H1 (cell line): Measurements from ENCODE around the gene TMC4. TPM values are rescaled to one million over a fixed set of nuclear protein-coding genes. Genes with fewer than 3 reads are reported as not detected.

ENCODE experiments used
- CBX8 ChIP-seq: fragments of 300-800, 300-1000 bp; sonication (generic); IDR thresholded peaks from 2 replicates; pipeline ENCODE4 v1.7.1; 2016; ENCODE audit warnings: low read depth, low read length, borderline replicate concordance
- polyA plus RNA-seq, 7 experiments: library from polyadenylated mRNA; depleted of rRNA in 3 of 7; stranded (reverse) in 5 of 7; unstranded in 2 of 7; fragments of >200 nt in 5 of 7; fragments of 200-250 nt in 2 of 7; gene quantifications; 1 replicate in 5 of 7; 2 replicates in 1 of 7; 4 replicates in 1 of 7; pipeline versions ENCODE4 v1.2.1 to v1.2.3, GENCODE V29; 2011 to 2013; ENCODE audit warnings: missing spikeins in 2 of 7, mixed read lengths in 2 of 7
- total RNA-seq: library from RNA; stranded (reverse); fragmentation: NEBNext Ultra II Directional; extraction: Animal tissue kit (Norgen Biotek cat#: 25700); gene quantifications from 2 replicates; pipeline ENCODE4 v1.2.1, GENCODE V29; 2021
- TF ChIP-seq, protein P1 (sequence below): fragments of 300-600 bp; sonication (generic); IDR thresholded peaks from 2 replicates; pipeline ENCODE4 v1.7.1; 2012; ENCODE audit warnings: low read length, moderate library complexity, mild to moderate bottlenecking, inconsistent platforms; ENCODE audit not compliant: insufficient replicate concordance

The TMC4 gene
- total and polyA plus RNA-seq, 2 of the 8 experiments (the other 6 are each of a cell fraction or from before 2014, with no cell fraction given) = 5.5 to 6.3 TPM

DNA sequence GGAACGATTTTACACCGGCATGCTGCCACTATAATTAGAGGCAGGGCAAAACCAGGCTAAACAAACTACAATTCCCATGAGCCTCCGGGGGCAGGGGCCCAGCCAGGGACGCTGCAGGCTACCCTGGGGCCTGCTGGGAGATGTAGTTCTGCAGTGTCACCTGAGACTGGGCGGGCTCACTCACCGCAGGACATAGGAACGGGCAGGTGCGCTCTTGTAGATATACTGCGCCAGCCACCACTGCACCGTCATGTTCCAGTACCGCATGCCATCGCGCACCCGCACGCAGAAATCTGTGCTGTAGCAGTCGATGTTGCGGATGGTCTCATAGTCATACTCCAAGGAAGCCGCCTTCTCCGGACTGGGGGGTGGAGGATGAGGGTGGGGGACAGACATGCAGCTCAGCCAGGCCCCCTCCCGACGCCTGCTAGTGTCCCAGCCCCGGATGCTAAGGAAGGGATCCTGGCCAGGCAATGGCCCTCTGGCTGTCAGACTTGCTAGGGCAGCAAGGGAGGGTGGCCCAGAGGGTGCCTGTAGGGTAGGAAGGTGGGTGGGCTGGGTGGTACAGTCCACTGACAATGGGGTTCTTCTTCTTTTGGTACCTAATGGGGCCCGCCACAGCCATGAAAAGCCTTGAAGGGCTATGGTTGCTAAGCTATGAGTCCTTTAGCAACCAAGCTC is 5.8 kb upstream of the TMC4 start (continued):
- no peak for TF ChIP-seq CBX8
- TF ChIP-seq, protein P1, sequence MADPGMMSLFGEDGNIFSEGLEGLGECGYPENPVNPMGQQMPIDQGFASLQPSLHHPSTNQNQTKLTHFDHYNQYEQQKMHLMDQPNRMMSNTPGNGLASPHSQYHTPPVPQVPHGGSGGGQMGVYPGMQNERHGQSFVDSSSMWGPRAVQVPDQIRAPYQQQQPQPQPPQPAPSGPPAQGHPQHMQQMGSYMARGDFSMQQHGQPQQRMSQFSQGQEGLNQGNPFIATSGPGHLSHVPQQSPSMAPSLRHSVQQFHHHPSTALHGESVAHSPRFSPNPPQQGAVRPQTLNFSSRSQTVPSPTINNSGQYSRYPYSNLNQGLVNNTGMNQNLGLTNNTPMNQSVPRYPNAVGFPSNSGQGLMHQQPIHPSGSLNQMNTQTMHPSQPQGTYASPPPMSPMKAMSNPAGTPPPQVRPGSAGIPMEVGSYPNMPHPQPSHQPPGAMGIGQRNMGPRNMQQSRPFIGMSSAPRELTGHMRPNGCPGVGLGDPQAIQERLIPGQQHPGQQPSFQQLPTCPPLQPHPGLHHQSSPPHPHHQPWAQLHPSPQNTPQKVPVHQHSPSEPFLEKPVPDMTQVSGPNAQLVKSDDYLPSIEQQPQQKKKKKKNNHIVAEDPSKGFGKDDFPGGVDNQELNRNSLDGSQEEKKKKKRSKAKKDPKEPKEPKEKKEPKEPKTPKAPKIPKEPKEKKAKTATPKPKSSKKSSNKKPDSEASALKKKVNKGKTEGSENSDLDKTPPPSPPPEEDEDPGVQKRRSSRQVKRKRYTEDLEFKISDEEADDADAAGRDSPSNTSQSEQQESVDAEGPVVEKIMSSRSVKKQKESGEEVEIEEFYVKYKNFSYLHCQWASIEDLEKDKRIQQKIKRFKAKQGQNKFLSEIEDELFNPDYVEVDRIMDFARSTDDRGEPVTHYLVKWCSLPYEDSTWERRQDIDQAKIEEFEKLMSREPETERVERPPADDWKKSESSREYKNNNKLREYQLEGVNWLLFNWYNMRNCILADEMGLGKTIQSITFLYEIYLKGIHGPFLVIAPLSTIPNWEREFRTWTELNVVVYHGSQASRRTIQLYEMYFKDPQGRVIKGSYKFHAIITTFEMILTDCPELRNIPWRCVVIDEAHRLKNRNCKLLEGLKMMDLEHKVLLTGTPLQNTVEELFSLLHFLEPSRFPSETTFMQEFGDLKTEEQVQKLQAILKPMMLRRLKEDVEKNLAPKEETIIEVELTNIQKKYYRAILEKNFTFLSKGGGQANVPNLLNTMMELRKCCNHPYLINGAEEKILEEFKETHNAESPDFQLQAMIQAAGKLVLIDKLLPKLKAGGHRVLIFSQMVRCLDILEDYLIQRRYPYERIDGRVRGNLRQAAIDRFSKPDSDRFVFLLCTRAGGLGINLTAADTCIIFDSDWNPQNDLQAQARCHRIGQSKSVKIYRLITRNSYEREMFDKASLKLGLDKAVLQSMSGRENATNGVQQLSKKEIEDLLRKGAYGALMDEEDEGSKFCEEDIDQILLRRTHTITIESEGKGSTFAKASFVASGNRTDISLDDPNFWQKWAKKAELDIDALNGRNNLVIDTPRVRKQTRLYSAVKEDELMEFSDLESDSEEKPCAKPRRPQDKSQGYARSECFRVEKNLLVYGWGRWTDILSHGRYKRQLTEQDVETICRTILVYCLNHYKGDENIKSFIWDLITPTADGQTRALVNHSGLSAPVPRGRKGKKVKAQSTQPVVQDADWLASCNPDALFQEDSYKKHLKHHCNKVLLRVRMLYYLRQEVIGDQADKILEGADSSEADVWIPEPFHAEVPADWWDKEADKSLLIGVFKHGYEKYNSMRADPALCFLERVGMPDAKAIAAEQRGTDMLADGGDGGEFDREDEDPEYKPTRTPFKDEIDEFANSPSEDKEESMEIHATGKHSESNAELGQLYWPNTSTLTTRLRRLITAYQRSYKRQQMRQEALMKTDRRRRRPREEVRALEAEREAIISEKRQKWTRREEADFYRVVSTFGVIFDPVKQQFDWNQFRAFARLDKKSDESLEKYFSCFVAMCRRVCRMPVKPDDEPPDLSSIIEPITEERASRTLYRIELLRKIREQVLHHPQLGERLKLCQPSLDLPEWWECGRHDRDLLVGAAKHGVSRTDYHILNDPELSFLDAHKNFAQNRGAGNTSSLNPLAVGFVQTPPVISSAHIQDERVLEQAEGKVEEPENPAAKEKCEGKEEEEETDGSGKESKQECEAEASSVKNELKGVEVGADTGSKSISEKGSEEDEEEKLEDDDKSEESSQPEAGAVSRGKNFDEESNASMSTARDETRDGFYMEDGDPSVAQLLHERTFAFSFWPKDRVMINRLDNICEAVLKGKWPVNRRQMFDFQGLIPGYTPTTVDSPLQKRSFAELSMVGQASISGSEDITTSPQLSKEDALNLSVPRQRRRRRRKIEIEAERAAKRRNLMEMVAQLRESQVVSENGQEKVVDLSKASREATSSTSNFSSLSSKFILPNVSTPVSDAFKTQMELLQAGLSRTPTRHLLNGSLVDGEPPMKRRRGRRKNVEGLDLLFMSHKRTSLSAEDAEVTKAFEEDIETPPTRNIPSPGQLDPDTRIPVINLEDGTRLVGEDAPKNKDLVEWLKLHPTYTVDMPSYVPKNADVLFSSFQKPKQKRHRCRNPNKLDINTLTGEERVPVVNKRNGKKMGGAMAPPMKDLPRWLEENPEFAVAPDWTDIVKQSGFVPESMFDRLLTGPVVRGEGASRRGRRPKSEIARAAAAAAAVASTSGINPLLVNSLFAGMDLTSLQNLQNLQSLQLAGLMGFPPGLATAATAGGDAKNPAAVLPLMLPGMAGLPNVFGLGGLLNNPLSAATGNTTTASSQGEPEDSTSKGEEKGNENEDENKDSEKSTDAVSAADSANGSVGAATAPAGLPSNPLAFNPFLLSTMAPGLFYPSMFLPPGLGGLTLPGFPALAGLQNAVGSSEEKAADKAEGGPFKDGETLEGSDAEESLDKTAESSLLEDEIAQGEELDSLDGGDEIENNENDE = no peak
